Measurements from ENCODE around the gene RSL24D1. TPM values are rescaled to one million over a fixed set of nuclear protein-coding genes. Genes with fewer than 3 reads are reported as not detected.

Gene RSL24D1
- total RNA-seq, 1 donor from 2014 or later, result 68.3 TPM

DNA sequence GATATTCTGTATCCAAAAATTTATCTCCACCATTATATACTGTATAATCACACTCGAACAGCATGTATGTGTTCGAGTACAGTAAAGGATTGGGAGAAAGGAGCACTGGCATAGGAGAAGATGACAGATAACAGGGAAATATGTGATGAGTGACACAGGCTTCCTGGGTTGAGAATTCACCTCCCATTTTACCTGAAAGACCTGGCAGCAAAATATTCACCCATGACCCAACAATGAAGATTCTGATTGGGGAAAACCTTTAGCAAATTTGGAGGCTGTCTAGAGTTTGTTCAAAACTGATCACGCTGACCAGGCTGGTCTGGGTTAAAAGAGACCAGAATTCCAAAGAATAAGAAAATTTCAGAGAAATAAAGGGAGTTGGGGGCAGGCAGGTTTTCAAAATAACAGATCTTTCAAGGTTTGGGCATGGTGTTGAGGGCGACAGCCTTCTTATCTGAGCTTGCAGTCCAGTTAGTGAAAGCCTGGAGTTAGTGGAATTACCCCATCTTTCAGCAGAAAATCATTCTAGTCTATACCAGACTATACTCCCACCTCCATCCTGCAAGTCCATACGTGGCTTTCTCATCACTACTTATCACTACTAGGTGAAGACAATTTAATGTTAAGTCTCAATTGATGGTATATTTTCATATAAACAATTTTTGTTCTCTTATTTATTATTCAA, 42.8 kb upstream of the RSL24D1 start:
- DNase-seq (ENCODE audit: extremely low spot score, unreplicated experiment), result no peak
- Mint-ChIP-seq H3K36me3 (no peaks in the 10 kb centered on the region), H3K9me3 (no peaks in the 10 kb centered on the region), H3K27me3 (no peaks in the 10 kb centered on the region), H3K4me3 (no peak overlapping the region), H3K4me1 (ENCODE audit: unreplicated experiment) (no peaks in the 10 kb centered on the region), H3K27ac (no peak overlapping the region)
- TF ChIP-seq, protein P1, sequence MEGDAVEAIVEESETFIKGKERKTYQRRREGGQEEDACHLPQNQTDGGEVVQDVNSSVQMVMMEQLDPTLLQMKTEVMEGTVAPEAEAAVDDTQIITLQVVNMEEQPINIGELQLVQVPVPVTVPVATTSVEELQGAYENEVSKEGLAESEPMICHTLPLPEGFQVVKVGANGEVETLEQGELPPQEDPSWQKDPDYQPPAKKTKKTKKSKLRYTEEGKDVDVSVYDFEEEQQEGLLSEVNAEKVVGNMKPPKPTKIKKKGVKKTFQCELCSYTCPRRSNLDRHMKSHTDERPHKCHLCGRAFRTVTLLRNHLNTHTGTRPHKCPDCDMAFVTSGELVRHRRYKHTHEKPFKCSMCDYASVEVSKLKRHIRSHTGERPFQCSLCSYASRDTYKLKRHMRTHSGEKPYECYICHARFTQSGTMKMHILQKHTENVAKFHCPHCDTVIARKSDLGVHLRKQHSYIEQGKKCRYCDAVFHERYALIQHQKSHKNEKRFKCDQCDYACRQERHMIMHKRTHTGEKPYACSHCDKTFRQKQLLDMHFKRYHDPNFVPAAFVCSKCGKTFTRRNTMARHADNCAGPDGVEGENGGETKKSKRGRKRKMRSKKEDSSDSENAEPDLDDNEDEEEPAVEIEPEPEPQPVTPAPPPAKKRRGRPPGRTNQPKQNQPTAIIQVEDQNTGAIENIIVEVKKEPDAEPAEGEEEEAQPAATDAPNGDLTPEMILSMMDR (conservative IDR thresholded peaks at IDR 0.05), result no peak

DNA sequence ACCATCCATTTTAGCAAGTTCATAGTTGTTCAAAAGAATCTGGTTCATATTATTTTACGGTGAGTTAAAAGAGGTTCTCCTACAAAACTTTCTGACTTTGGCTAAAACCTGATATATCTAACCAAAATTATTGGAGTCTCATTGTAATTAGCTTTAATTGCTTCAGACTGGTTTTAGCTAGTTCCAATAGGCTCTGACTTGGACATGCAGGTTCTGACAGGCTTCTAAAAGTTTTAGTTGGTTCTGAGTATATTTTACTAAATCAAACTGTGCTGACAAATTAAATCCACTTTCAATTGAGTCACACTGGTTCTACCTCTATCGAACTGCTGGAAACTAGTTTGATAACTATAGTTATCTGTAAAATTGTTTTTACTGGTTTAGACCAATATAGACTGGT, 42.1 kb upstream of the RSL24D1 start:
- H3K4me3 Mint-ChIP-seq, result no peak overlapping the region
- no peaks in the 10 kb centered on the region for H3K4me1 Mint-ChIP-seq (ENCODE audit: unreplicated experiment)
- peaks cover 3% of the 10 kb centered on the region for H3K36me3 Mint-ChIP-seq
- no peak for DNase-seq (ENCODE audit: extremely low spot score, unreplicated experiment)
- TF ChIP-seq, protein P1 (conservative IDR thresholded peaks at IDR 0.05), result no peak
- no peaks in the 10 kb centered on the region for H3K9me3 Mint-ChIP-seq
- no peak overlapping the region for H3K27ac Mint-ChIP-seq
- no peaks in the 10 kb centered on the region for H3K27me3 Mint-ChIP-seq

DNA sequence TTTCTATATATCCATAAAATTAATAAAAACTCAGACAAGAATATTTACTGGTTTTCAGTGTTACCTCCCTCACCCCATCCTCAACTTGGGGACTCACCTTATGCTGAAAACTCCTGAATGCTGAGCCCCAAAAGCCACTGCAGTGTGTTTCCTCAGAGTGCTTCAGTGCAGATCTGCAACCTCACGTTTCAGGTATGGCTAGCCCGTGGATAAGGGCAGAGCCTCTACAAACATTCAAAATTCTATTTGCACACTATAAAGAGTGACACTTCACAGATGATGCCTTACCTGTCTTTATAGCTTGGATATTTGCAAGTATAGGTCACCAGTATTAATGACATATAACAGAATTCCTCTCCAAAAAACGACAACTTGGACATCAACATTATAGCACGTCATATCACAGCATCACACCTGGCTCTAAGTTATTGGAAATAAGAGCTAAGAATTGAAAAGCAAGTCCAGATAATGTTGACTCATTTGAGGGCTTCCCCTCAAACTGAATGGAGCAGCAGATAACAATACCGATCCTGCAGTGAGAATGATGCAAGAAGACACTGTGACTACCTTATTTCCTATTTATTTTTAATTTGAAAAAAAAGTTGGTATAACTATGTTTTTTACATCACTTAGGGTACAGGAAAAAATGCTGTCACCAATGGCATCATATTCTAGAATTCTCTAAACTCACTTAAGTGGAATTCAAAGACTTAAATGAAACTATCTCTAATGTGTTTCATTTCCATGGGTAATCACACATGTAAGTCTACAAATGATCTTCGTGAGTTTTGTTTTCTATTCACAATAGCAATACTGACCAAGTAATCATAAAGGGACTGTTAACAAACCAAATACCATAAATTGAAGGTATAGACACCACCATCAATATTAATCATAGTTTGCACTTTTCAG, 40.7 kb upstream of the RSL24D1 start:
- no peaks in the 10 kb centered on the region for H3K27me3 Mint-ChIP-seq

DNA sequence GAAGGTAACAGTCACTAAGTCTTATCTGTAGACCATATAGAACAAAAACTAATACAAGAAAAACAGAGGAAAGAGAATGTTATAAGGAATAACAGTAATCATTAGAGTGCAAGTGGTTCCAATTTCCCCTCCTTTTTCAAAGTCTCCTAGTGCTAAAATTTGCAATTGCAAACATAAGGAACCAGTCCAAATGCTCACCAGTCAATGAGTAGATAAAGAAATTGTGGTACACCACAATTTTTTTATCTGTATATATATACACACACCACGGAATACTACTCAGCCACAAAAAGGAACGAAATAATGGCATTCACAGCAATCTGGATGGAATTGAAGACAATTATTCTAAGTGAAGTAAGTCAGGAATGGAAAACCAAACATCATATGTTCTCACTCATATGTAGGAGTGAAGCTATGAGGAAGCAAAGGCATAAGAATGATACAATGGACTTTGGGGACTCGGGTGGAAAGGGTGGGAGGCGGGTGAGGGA, 38.9 kb upstream of the RSL24D1 start:
- no peak overlapping the region for H3K27ac Mint-ChIP-seq
- H3K36me3 Mint-ChIP-seq, result peaks cover 3% of the 10 kb centered on the region
- H3K4me1 Mint-ChIP-seq (ENCODE audit: unreplicated experiment), result no peaks in the 10 kb centered on the region
- no peak overlapping the region for H3K4me3 Mint-ChIP-seq
- no peaks in the 10 kb centered on the region for H3K27me3 Mint-ChIP-seq
- TF ChIP-seq, protein P1 (conservative IDR thresholded peaks at IDR 0.05), result no peak
- DNase-seq (ENCODE audit: extremely low spot score, unreplicated experiment), result no peak
- H3K9me3 Mint-ChIP-seq, result no peaks in the 10 kb centered on the region

More for the DNA sequence above, 40.7 kb upstream of the RSL24D1 start:
- no peaks in the 10 kb centered on the region for H3K4me1 Mint-ChIP-seq (ENCODE audit: unreplicated experiment)
- no peak for DNase-seq (ENCODE audit: extremely low spot score, unreplicated experiment)
- H3K4me3 Mint-ChIP-seq, result no peak overlapping the region
- no peaks in the 10 kb centered on the region for H3K9me3 Mint-ChIP-seq
- peaks cover 3% of the 10 kb centered on the region for H3K36me3 Mint-ChIP-seq
- H3K27ac Mint-ChIP-seq, result no peak overlapping the region
- TF ChIP-seq, protein P1 (conservative IDR thresholded peaks at IDR 0.05), result no peak

DNA sequence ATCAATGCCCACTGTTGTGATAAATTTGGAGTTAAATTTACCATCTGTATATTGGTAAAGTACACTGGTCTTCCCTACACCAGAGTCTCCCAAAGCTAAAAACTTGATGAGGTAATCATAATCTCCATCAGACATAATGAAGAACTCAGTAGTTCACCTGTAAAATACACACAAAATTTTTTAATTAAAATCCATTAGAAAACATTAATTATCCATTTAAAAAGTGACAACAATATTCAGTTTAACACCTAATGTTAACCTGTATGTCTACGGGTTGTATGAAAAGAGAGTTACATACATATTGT, 38.0 kb upstream of the RSL24D1 start:
- Mint-ChIP-seq H3K27ac (no peak overlapping the region), H3K4me3 (no peak overlapping the region), H3K36me3 (peaks cover 3% of the 10 kb centered on the region), H3K9me3 (no peaks in the 10 kb centered on the region), H3K4me1 (ENCODE audit: unreplicated experiment) (no peaks in the 10 kb centered on the region), H3K27me3 (no peaks in the 10 kb centered on the region)
- no peak for DNase-seq (ENCODE audit: extremely low spot score, unreplicated experiment)
- TF ChIP-seq, protein P1 (conservative IDR thresholded peaks at IDR 0.05), result no peak

Data from type B pancreatic cell (in vitro differentiated cells).